8988T (cell line): Measurements from ENCODE around the gene SLC39A11.
"Not testable (repeated sequence)": the region's sequence is repeated elsewhere in the genome, so short reads cannot be mapped to it uniquely, and the experiment has no call there.

Experiments
- DNase-seq: peaks from one replicate; pipeline ENCODE4 v3.0.0; 2011

The SLC39A11 gene

GRCh38 chr17:72999474-72999873, 93.0 kb downstream of the SLC39A11 start:
- not testable (repeated sequence) for DNase-seq

- no peak for DNase-seq
Measured at GRCh38 chr17:72998343-72998742, 94.1 kb downstream of the SLC39A11 start.

GRCh38 chr17:72997559-72997958, 94.9 kb downstream of the SLC39A11 start:
- DNase-seq: no peak

- no peak for DNase-seq
Measured at GRCh38 chr17:72996791-72997190, 95.7 kb downstream of the SLC39A11 start.

GRCh38 chr17:72995008-72995656, 97.4 kb downstream of the SLC39A11 start:
- no peak for DNase-seq

GRCh38 chr17:72992783-72993467, 99.6 kb downstream of the SLC39A11 start:
- not testable (repeated sequence) for DNase-seq

- no peak for DNase-seq
Measured at GRCh38 chr17:72991651-72992050, 100.8 kb downstream of the SLC39A11 start.

- no peak for DNase-seq
Measured at GRCh38 chr17:72989074-72989610, 103.3 kb downstream of the SLC39A11 start.

- DNase-seq: no peak
Measured at GRCh38 chr17:72988451-72988850, 104.0 kb downstream of the SLC39A11 start.

- DNase-seq: no peak
Measured at GRCh38 chr17:72987166-72987565, 105.3 kb downstream of the SLC39A11 start.

- peak; percentile 42 for DNase-seq
Measured at GRCh38 chr17:72985882-72986720, 106.4 kb downstream of the SLC39A11 start.

- no peak for DNase-seq
Measured at GRCh38 chr17:72984926-72985325, 107.6 kb downstream of the SLC39A11 start.

GRCh38 chr17:72984145-72984925, 108.2 kb downstream of the SLC39A11 start:
- DNase-seq: no peak

GRCh38 chr17:72982680-72983079, 109.8 kb downstream of the SLC39A11 start:
- no peak for DNase-seq

- no peak for DNase-seq
Measured at GRCh38 chr17:72978593-72979218, 113.8 kb downstream of the SLC39A11 start.

GRCh38 chr17:72977771-72978417, 114.6 kb downstream of the SLC39A11 start:
- DNase-seq: no peak

- no peak for DNase-seq
Measured at GRCh38 chr17:72976971-72977770, 115.3 kb downstream of the SLC39A11 start.

- DNase-seq: no peak
Measured at GRCh38 chr17:72975509-72975908, 117.0 kb downstream of the SLC39A11 start.

GRCh38 chr17:72974605-72975232, 117.8 kb downstream of the SLC39A11 start:
- DNase-seq: no peak

- no peak for DNase-seq
Measured at GRCh38 chr17:72972263-72972951, 120.1 kb downstream of the SLC39A11 start.
